Mesendoderm (in vitro differentiated cells): ENCODE results near the gene FANCC.

ENCODE experiments used
- DNase-seq: peaks from one replicate; pipeline ENCODE4 v3.0.0; 2013
- H2AK5ac ChIP-seq: 2 replicates; pipeline ENCODE4 v1.6.1; 2013; ENCODE audit warnings: low read length, inconsistent platforms
- H2BK120ac ChIP-seq: 2 replicates; pipeline ENCODE4 v1.6.1; 2013; ENCODE audit warnings: low read depth, mild to moderate bottlenecking, low read length, moderate library complexity, mixed read lengths
- H2BK15ac ChIP-seq: replicated peaks from 2 replicates; pipeline ENCODE4 v1.6.1; 2013; ENCODE audit warnings: low read depth, mild to moderate bottlenecking, moderate library complexity
- H2BK5ac ChIP-seq: 2 replicates; pipeline ENCODE4 v1.6.1; 2013; ENCODE audit warnings: low read length, inconsistent platforms
- H3K18ac ChIP-seq: 2 replicates; pipeline ENCODE4 v1.6.1; 2013; ENCODE audit warnings: mild to moderate bottlenecking, low read length, mixed read lengths
- H3K23ac ChIP-seq: one replicate; pipeline ENCODE4 v1.6.1; 2013; ENCODE audit warnings: low read length
- H3K27ac ChIP-seq: 2 replicates; pipeline ENCODE4 v1.5.1; 2013; ENCODE audit warnings: low read depth, mild to moderate bottlenecking, inconsistent platforms, low read length, moderate library complexity
- H3K27me3 ChIP-seq: 2 replicates; pipeline ENCODE4 v1.6.1; 2013; ENCODE audit warnings: low read length, control low read depth, mild to moderate bottlenecking, inconsistent platforms; ENCODE audit not compliant: insufficient read depth, poor library complexity
- H3K36me3 ChIP-seq: 2 replicates; pipeline ENCODE4 v1.6.1; 2013; ENCODE audit warnings: low read length, inconsistent platforms; ENCODE audit not compliant: control insufficient read depth, insufficient read depth
- H3K4ac ChIP-seq: one replicate; pipeline ENCODE4 v1.6.1; 2013; ENCODE audit warnings: low read depth, mild to moderate bottlenecking, low read length, moderate library complexity
- H3K4me1 ChIP-seq: 2 replicates; pipeline ENCODE4 v1.6.1; 2013; ENCODE audit warnings: low read depth, low read length, inconsistent platforms; ENCODE audit not compliant: control insufficient read depth
- H3K4me2 ChIP-seq: 2 replicates; pipeline ENCODE4 v1.6.1; 2013; ENCODE audit warnings: low read length
- H3K4me3 ChIP-seq: 2 replicates; pipeline ENCODE4 v1.5.1; 2013; ENCODE audit warnings: mild to moderate bottlenecking, low read length
- H3K56ac ChIP-seq: one replicate; pipeline ENCODE4 v1.6.1; 2013; ENCODE audit warnings: low read length
- H3K79me1 ChIP-seq: 2 replicates; pipeline ENCODE4 v1.6.1; 2013; ENCODE audit warnings: low read length, inconsistent platforms
- H3K79me2 ChIP-seq: 2 replicates; pipeline ENCODE4 v1.6.1; 2013; ENCODE audit warnings: mild to moderate bottlenecking, low read length; ENCODE audit not compliant: control insufficient read depth, insufficient read depth
- H3K9ac ChIP-seq: 2 replicates; pipeline ENCODE4 v1.6.1; 2013; ENCODE audit warnings: low read length, inconsistent platforms
- H4K5ac ChIP-seq: one replicate; pipeline ENCODE4 v1.6.1; 2013; ENCODE audit warnings: low read length
- H4K8ac ChIP-seq: one replicate; pipeline ENCODE4 v1.6.1; 2013; ENCODE audit warnings: low read depth, mild to moderate bottlenecking, control low read depth, low read length, moderate library complexity
- WGBS: extraction: QIAGEN DNeasy Blood & Tissue Kit; methylation state at CpG from one replicate; pipeline ENCODE4 v1.1.7; 2013; ENCODE audit warnings: low lambda C conversion rate, missing lambda C conversion rate; ENCODE audit not compliant: insufficient coverage; ENCODE audit errors: extremely low coverage; 5-methylcytosine and 5-hydroxymethylcytosine counted together

FANCC gene

GRCh38 chr9:95084254-95084934 lies 233.1 kb downstream of the FANCC start:
- H3K23ac ChIP-seq, result no peak overlapping the region
- no CpG with 5 or more reads among the region's 19 CpGs for WGBS
- H3K4ac ChIP-seq, result no peak overlapping the region
- DNase-seq, result no peak
- no peak overlapping the region for H2BK120ac ChIP-seq
- no peaks in the 10 kb centered on the region for H3K27me3 ChIP-seq
- H3K36me3 ChIP-seq, result peaks cover 6% of the 10 kb centered on the region
- no peak overlapping the region for H2BK15ac ChIP-seq
- no peak overlapping the region for H2AK5ac ChIP-seq
- H4K8ac ChIP-seq, result no peak overlapping the region
- no peak overlapping the region for H2BK5ac ChIP-seq
- no peaks in the 10 kb centered on the region for H3K79me2 ChIP-seq
- no peak overlapping the region for H4K5ac ChIP-seq
- H3K9ac ChIP-seq, result no peak overlapping the region
- no peak overlapping the region for H3K56ac ChIP-seq
- no peak overlapping the region for H3K18ac ChIP-seq
- no peak overlapping the region for H3K27ac ChIP-seq
- H3K4me3 ChIP-seq, result no peak overlapping the region
- H3K79me1 ChIP-seq, result peaks cover 3% of the 10 kb centered on the region
- no peak overlapping the region for H3K4me2 ChIP-seq
- H3K4me1 ChIP-seq, result no peaks in the 10 kb centered on the region

DNA sequence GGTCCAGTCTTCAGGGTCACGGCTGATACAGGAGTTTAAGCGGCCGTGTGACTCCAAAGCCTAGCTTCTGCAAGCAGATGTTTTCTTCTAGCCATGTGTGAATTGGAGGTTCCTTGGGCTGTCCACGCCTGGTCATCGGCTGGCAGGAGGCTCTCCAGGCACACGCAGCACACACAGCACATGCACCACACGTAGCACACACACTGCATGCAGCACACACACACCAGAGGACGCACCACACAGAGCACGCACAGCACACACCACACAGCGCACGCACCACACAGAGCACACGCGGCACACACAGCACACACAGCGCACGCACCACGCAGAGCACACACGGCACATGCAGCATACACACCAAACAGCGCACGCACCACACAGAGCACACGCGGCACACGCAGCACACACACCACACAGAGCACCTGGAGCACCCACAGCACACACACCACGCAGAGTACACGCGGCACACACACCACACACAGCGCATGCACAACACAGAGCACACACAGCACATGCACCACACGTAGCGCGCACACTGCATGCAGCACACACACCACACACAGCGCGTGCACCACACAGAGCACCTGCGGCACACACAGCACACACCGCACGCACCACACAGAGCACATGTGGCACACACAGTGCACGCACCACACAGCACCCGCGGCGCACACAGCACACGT lies 234.3 kb downstream of the FANCC start:
- Histone ChIP-seq H3K27ac (no peak overlapping the region), H3K4me3 (no peak overlapping the region), H3K18ac (no peak overlapping the region), H3K4me1 (peaks cover 5% of the 10 kb centered on the region), H3K27me3 (no peaks in the 10 kb centered on the region), H2BK15ac (no peak overlapping the region), H2BK5ac (no peak overlapping the region), H3K56ac (no peak overlapping the region), H3K4me2 (no peak overlapping the region), H4K5ac (no peak overlapping the region), H3K79me1 (peaks cover 6% of the 10 kb centered on the region), H2AK5ac (no peak overlapping the region), H3K79me2 (peaks cover 2% of the 10 kb centered on the region), H3K9ac (no peak overlapping the region), H3K4ac (no peak overlapping the region), H3K36me3 (peaks cover 6% of the 10 kb centered on the region), H3K23ac (no peak overlapping the region), H4K8ac (no peak overlapping the region), H2BK120ac (no peak overlapping the region)
- DNase-seq, result no peak
- no CpG with 5 or more reads among the region's 39 CpGs for WGBS

DNA sequence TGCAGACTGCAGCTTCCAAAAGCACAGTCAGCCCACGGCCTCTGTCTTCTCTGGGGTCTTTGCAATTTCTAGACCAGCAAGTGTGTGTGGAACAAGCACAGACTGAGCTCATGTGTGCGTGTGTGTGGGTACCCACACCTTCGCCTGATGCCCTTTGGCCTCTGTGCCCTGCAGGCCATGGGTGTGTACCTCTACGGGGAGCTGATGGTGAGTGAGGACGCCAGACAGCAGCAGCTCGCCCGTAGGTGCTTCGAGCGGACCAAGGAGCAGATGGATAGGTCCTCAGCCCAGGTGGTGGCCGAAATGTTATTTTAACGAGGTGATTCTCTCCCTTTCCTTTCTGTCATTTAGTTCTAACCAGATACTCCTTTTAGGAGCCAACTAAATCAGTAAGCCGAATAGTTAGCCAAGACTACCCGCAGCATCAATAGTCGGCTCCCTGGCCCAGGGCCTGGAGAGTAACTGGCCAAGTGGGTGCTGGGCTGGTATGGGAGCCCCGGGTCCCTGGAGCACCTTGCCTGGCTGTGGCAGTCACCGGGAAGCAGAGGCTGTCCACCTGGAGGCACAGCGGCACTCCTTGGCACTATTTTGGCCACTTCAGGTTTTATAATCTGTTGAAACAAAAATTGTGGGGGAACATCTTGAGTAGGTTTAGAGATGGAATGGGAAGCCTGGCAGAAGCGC lies 235.0 kb downstream of the FANCC start:
- Histone ChIP-seq H3K56ac (no peak overlapping the region), H3K4me1 (peaks cover 7% of the 10 kb centered on the region), H3K18ac (no peak overlapping the region), H3K27ac (no peak overlapping the region), H2BK5ac (no peak overlapping the region), H3K9ac (no peak overlapping the region), H3K4ac (no peak overlapping the region), H3K4me3 (no peak overlapping the region), H3K79me1 (peaks cover 6% of the 10 kb centered on the region), H4K8ac (no peak overlapping the region), H3K79me2 (peaks cover 2% of the 10 kb centered on the region), H2AK5ac (no peak overlapping the region), H3K36me3 (peaks cover 6% of the 10 kb centered on the region), H4K5ac (no peak overlapping the region), H3K4me2 (no peak overlapping the region), H2BK120ac (no peak overlapping the region), H3K23ac (no peak overlapping the region), H2BK15ac (no peak overlapping the region), H3K27me3 (no peaks in the 10 kb centered on the region)
- DNase-seq, result no peak
- no CpG with 5 or more reads among the region's 18 CpGs for WGBS

GRCh38 chr9:95081998-95082397 lies 235.5 kb downstream of the FANCC start:
- Histone ChIP-seq H4K8ac (no peak overlapping the region), H3K79me1 (peaks cover 6% of the 10 kb centered on the region), H3K4me3 (no peak overlapping the region), H4K5ac (no peak overlapping the region), H3K27ac (no peak overlapping the region), H2BK120ac (no peak overlapping the region), H2BK15ac (no peak overlapping the region), H3K4me2 (no peak overlapping the region), H3K79me2 (peaks cover 2% of the 10 kb centered on the region), H3K4me1 (peaks cover 11% of the 10 kb centered on the region), H2AK5ac (no peak overlapping the region), H3K4ac (no peak overlapping the region), H3K36me3 (peaks cover 6% of the 10 kb centered on the region), H3K56ac (no peak overlapping the region), H3K18ac (no peak overlapping the region), H3K27me3 (no peaks in the 10 kb centered on the region), H3K23ac (no peak overlapping the region), H2BK5ac (no peak overlapping the region), H3K9ac (no peak overlapping the region)
- no CpG with 5 or more reads among the region's 19 CpGs for WGBS
- DNase-seq, result no peak

GRCh38 chr9:95080961-95081647 lies 236.4 kb downstream of the FANCC start:
- no peak overlapping the region for H3K56ac ChIP-seq
- no peak for DNase-seq
- H3K79me2 ChIP-seq, result peaks cover 2% of the 10 kb centered on the region
- H3K4me1 ChIP-seq, result peaks cover 15% of the 10 kb centered on the region
- no peak overlapping the region for H4K5ac ChIP-seq
- no CpG with 5 or more reads among the region's 20 CpGs for WGBS
- H3K4ac ChIP-seq, result no peak overlapping the region
- H3K27ac ChIP-seq, result no peak overlapping the region
- H3K23ac ChIP-seq, result no peak overlapping the region
- no peaks in the 10 kb centered on the region for H3K27me3 ChIP-seq
- peaks cover 6% of the 10 kb centered on the region for H3K79me1 ChIP-seq
- H2BK15ac ChIP-seq, result no peak overlapping the region
- no peak overlapping the region for H3K18ac ChIP-seq
- peaks cover 6% of the 10 kb centered on the region for H3K36me3 ChIP-seq
- H3K4me2 ChIP-seq, result no peak overlapping the region
- no peak overlapping the region for H4K8ac ChIP-seq
- no peak overlapping the region for H2BK120ac ChIP-seq
- no peak overlapping the region for H3K4me3 ChIP-seq
- H2AK5ac ChIP-seq, result no peak overlapping the region
- H3K9ac ChIP-seq, result no peak overlapping the region
- no peak overlapping the region for H2BK5ac ChIP-seq
